ENCODE data around the gene SEMA4G.

- TF ChIP-seq CTBP1 (IDR thresholded peaks at IDR 0.05; ENCODE audit: borderline replicate concordance) (no peak), ARNT (IDR thresholded peaks at IDR 0.05) (no peak), FOXM1 (IDR thresholded peaks at IDR 0.05; ENCODE audit: borderline replicate concordance) (no peak), FOXA1 (IDR thresholded peaks at IDR 0.05) (no peak), TARDBP (IDR thresholded peaks at IDR 0.05) (no peak), L3MBTL2 (conservative IDR thresholded peaks at IDR 0.05) (no peak), SP1 (IDR thresholded peaks at IDR 0.05) (no peak), BHLHE40 (IDR thresholded peaks at IDR 0.05; ENCODE audit: borderline replicate concordance) (no peak), SUZ12 (IDR thresholded peaks at IDR 0.05) (no peak), PKNOX1 (IDR thresholded peaks at IDR 0.05) (no peak), ELF4 (IDR thresholded peaks at IDR 0.05) (no peak), LEF1 (IDR thresholded peaks at IDR 0.05; ENCODE audit: borderline replicate concordance) (no peak), NFRKB (IDR thresholded peaks at IDR 0.05) (no peak)
Observed at GRCh38 chr10:101012525-101013364, 43.4 kb downstream of the SEMA4G start.
